Activated T-helper 2 cell treated with anti-CD3 and anti-CD28 coated beads, Interferon-gamma antibody, Interleukin-2, Interleukin-4, amounts not matched to agents 10 μg/mL and 5 μg/mL and 100 μg/mL, durations not matched to agents 14 hours and 24 hours and 36 hours (primary cell): ENCODE measurements around the gene KCNT2. TPM values are rescaled to one million over a fixed set of nuclear protein-coding genes. Genes with fewer than 3 reads are reported as not detected.

Experiments used
- DNase-seq: peaks from one replicate; pipeline ENCODE4 v3.0.0; 2021; ENCODE audit warnings: low spot score
- H3K27ac Mint-ChIP-seq: one replicate; pipeline ENCODE4 v1.8.0; 2021; ENCODE audit warnings: mixed read lengths
- H3K27me3 Mint-ChIP-seq: one replicate; pipeline ENCODE4 v1.8.0; 2021; ENCODE audit warnings: low read depth, mixed read lengths
- H3K36me3 Mint-ChIP-seq: one replicate; pipeline ENCODE4 v1.8.0; 2021; ENCODE audit warnings: low read depth, mixed read lengths
- H3K4me1 Mint-ChIP-seq: one replicate; pipeline ENCODE4 v1.8.0; 2021; ENCODE audit warnings: low read depth, mixed read lengths
- H3K4me3 Mint-ChIP-seq: one replicate; pipeline ENCODE4 v1.8.0; 2021; ENCODE audit warnings: low read depth, mild to moderate bottlenecking, moderate library complexity, mixed read lengths
- H3K9me3 Mint-ChIP-seq: one replicate; pipeline ENCODE4 v1.8.0; 2021; ENCODE audit warnings: mixed read lengths
- intact Hi-C: fragments of 100-400 bp; cut with micrococcal nuclease; formaldehyde crosslinking; loops from one replicate; pipeline ENCODE4 v1.15.1; 2023
- total RNA-seq: library from RNA; stranded (reverse); gene quantifications from 2 replicates; pipeline ENCODE4 v1.2.3, GENCODE V29; 2022

The KCNT2 gene
- total RNA-seq, 1 donor from 2014 or later: not detected

GRCh38 chr1:196415978-196416377 lies 192.3 kb downstream of the KCNT2 start:
- no peaks in the 10 kb centered on the region for H3K4me1 Mint-ChIP-seq
- intact Hi-C loops: no loop called here
- DNase-seq: no peak
- no peak overlapping the region for H3K4me3 Mint-ChIP-seq
- no peaks in the 10 kb centered on the region for H3K36me3 Mint-ChIP-seq
- no peaks in the 10 kb centered on the region for H3K9me3 Mint-ChIP-seq
- H3K27me3 Mint-ChIP-seq: no peaks in the 10 kb centered on the region
- no peak overlapping the region for H3K27ac Mint-ChIP-seq

- no peaks in the 10 kb centered on the region for H3K36me3 Mint-ChIP-seq
- H3K27me3 Mint-ChIP-seq: no peaks in the 10 kb centered on the region
- DNase-seq: no peak
- H3K4me1 Mint-ChIP-seq: no peaks in the 10 kb centered on the region
- H3K27ac Mint-ChIP-seq: no peak overlapping the region
- no peak overlapping the region for H3K4me3 Mint-ChIP-seq
- H3K9me3 Mint-ChIP-seq: no peaks in the 10 kb centered on the region
- intact Hi-C loops: no loop called here
Observed at GRCh38 chr1:196412326-196412725, 195.9 kb downstream of the KCNT2 start.

- H3K4me3 Mint-ChIP-seq: no peak overlapping the region
- H3K27ac Mint-ChIP-seq: no peak overlapping the region
- no peaks in the 10 kb centered on the region for H3K4me1 Mint-ChIP-seq
- H3K27me3 Mint-ChIP-seq: no peaks in the 10 kb centered on the region
- no peaks in the 10 kb centered on the region for H3K36me3 Mint-ChIP-seq
- no peaks in the 10 kb centered on the region for H3K9me3 Mint-ChIP-seq
- intact Hi-C loops: no loop called here
- DNase-seq: no peak
Observed at GRCh38 chr1:196410768-196411167, 197.5 kb downstream of the KCNT2 start.

- DNase-seq: no peak
- no peak overlapping the region for H3K4me3 Mint-ChIP-seq
- intact Hi-C loops: no loop called here
- no peaks in the 10 kb centered on the region for H3K9me3 Mint-ChIP-seq
- H3K36me3 Mint-ChIP-seq: no peaks in the 10 kb centered on the region
- H3K27me3 Mint-ChIP-seq: no peaks in the 10 kb centered on the region
- H3K27ac Mint-ChIP-seq: no peak overlapping the region
- H3K4me1 Mint-ChIP-seq: no peaks in the 10 kb centered on the region
Observed at GRCh38 chr1:196409586-196409985, 198.7 kb downstream of the KCNT2 start.

GRCh38 chr1:196407358-196408051 lies 200.7 kb downstream of the KCNT2 start:
- no peak for DNase-seq
- Mint-ChIP-seq H3K4me1 (no peaks in the 10 kb centered on the region), H3K36me3 (no peaks in the 10 kb centered on the region), H3K27me3 (no peaks in the 10 kb centered on the region), H3K9me3 (no peaks in the 10 kb centered on the region), H3K27ac (no peak overlapping the region), H3K4me3 (no peak overlapping the region)
- intact Hi-C loops: no loop called here

GRCh38 chr1:196405839-196406238 lies 202.4 kb downstream of the KCNT2 start:
- Mint-ChIP-seq H3K27ac (no peak overlapping the region), H3K4me3 (no peak overlapping the region), H3K27me3 (no peaks in the 10 kb centered on the region), H3K4me1 (no peaks in the 10 kb centered on the region), H3K9me3 (no peaks in the 10 kb centered on the region), H3K36me3 (no peaks in the 10 kb centered on the region)
- no peak for DNase-seq
- intact Hi-C loops: no loop called here

GRCh38 chr1:196403803-196404690 lies 204.2 kb downstream of the KCNT2 start:
- Mint-ChIP-seq H3K36me3 (no peaks in the 10 kb centered on the region), H3K9me3 (no peaks in the 10 kb centered on the region), H3K4me3 (no peak overlapping the region), H3K27ac (no peak overlapping the region), H3K4me1 (no peaks in the 10 kb centered on the region), H3K27me3 (no peaks in the 10 kb centered on the region)
- intact Hi-C loops: no loop called here
- no peak for DNase-seq

- Mint-ChIP-seq H3K27me3 (no peaks in the 10 kb centered on the region), H3K36me3 (no peaks in the 10 kb centered on the region), H3K4me3 (no peak overlapping the region), H3K27ac (no peak overlapping the region), H3K9me3 (no peaks in the 10 kb centered on the region), H3K4me1 (no peaks in the 10 kb centered on the region)
- no peak for DNase-seq
- intact Hi-C loops: no loop called here
Observed at GRCh38 chr1:196401891-196402290, 206.3 kb downstream of the KCNT2 start.

GRCh38 chr1:196401452-196401833 lies 206.8 kb downstream of the KCNT2 start:
- Mint-ChIP-seq H3K4me1 (no peaks in the 10 kb centered on the region), H3K27me3 (no peaks in the 10 kb centered on the region), H3K36me3 (no peaks in the 10 kb centered on the region), H3K4me3 (no peak overlapping the region), H3K27ac (no peak overlapping the region), H3K9me3 (no peaks in the 10 kb centered on the region)
- no peak for DNase-seq
- intact Hi-C loops: no loop called here

GRCh38 chr1:196400478-196401451 lies 207.5 kb downstream of the KCNT2 start:
- H3K27me3 Mint-ChIP-seq: no peaks in the 10 kb centered on the region
- H3K9me3 Mint-ChIP-seq: no peaks in the 10 kb centered on the region
- no peak for DNase-seq
- no peaks in the 10 kb centered on the region for H3K36me3 Mint-ChIP-seq
- intact Hi-C loops: no loop called here
- no peak overlapping the region for H3K27ac Mint-ChIP-seq
- H3K4me1 Mint-ChIP-seq: no peaks in the 10 kb centered on the region
- no peak overlapping the region for H3K4me3 Mint-ChIP-seq

- no peaks in the 10 kb centered on the region for H3K27me3 Mint-ChIP-seq
- H3K4me1 Mint-ChIP-seq: no peaks in the 10 kb centered on the region
Observed at GRCh38 chr1:196399713-196400112, 208.5 kb downstream of the KCNT2 start.

GRCh38 chr1:196393742-196394141 lies 214.5 kb downstream of the KCNT2 start:
- intact Hi-C loops: no loop called here
- DNase-seq: no peak
- no peaks in the 10 kb centered on the region for H3K27me3 Mint-ChIP-seq
- no peak overlapping the region for H3K27ac Mint-ChIP-seq
- H3K4me1 Mint-ChIP-seq: no peaks in the 10 kb centered on the region
- H3K36me3 Mint-ChIP-seq: no peaks in the 10 kb centered on the region
- H3K4me3 Mint-ChIP-seq: no peak overlapping the region
- H3K9me3 Mint-ChIP-seq: no peaks in the 10 kb centered on the region

More at GRCh38 chr1:196399713-196400112, 208.5 kb downstream of the KCNT2 start:
- no peaks in the 10 kb centered on the region for H3K9me3 Mint-ChIP-seq
- H3K36me3 Mint-ChIP-seq: no peaks in the 10 kb centered on the region
- no peak overlapping the region for H3K4me3 Mint-ChIP-seq
- no peak overlapping the region for H3K27ac Mint-ChIP-seq
- DNase-seq: no peak
- intact Hi-C loops: no loop called here
